ENCODE data around the gene NUMBL. TPM values are rescaled to one million over a fixed set of nuclear protein-coding genes. Genes with fewer than 3 reads are reported as not detected.

The NUMBL gene
- total RNA-seq, 1 donor from 2014 or later: 9.0 TPM

DNA sequence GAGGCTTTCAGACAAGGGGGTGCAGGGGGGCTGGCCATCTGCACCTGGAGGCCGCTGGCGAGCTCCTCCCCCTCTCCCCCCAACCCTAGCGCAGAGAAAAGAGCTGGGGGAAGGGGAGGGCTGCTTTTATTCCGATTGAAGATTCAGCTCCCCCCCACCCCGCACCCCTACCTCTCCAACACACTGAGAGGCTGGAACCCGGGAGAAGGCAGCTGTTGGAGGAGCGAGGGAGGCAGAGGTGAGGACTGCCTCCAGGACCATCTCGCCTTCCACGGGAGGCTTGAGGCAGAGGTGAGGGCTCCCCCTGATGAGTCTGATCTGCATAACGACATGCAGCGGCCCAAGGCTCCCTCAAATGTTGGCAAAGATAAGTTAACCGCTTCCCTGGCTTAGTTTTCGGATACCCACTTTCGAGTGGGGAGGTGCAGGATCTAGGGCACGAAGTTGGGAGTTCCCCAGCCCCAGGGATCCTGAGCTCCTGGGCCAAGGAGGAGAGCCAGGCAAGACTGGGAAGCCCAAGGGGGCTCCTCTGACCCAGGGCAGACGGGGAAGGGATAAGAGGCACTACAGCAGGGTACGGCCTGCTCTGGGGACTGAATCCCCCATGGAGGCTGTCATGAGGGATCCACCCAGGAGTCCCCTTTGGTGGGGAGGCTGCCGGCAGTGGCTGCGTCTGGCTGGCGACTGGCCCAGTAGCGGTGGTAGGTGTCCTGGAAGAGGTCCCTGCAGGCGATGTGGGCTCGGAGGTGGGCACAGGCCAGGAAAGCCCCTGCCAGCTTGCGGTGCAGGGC lies 1.2 kb upstream of the NUMBL start:
- intact Hi-C loops (cut with micrococcal nuclease): no loop called here

- intact Hi-C loops (cut with micrococcal nuclease): loop anchor here (1.0 kb wide), 4 partner anchors 24 to 87 kb away; partner anchors contain the start of genes RAB4B and SNRPA
Observed at GRCh38 chr19:40690693-40691420, 406 bp upstream of the NUMBL start.

- intact Hi-C loops (cut with micrococcal nuclease): loop anchor here (1.0 kb wide), 4 partner anchors 26 to 89 kb away; partner anchors contain the start of genes RAB4B and SNRPA
Observed at GRCh38 chr19:40689339-40690049, 957 bp downstream of the NUMBL start.

GRCh38 chr19:40688987-40689338 lies 1.5 kb downstream of the NUMBL start:
- intact Hi-C loops (cut with micrococcal nuclease): no loop called here

DNA sequence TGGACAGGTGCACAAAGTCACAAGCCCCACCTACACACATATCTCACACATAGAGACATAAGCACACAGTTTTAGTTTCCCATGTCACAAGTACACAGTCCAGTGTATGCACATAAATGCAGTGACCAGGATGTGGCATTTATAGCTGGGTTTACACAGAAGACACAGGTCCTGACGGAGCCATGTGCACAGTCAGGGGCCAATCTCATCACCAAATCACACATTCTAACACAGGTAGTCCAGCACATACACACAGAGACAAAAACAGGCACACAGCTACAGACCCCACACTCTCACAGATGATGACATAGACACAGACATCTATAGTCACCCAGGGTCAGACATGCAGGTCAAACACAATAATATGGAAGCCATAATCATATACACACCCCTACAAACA lies 2.1 kb downstream of the NUMBL start:
- intact Hi-C loops (cut with micrococcal nuclease): no loop called here

DNA sequence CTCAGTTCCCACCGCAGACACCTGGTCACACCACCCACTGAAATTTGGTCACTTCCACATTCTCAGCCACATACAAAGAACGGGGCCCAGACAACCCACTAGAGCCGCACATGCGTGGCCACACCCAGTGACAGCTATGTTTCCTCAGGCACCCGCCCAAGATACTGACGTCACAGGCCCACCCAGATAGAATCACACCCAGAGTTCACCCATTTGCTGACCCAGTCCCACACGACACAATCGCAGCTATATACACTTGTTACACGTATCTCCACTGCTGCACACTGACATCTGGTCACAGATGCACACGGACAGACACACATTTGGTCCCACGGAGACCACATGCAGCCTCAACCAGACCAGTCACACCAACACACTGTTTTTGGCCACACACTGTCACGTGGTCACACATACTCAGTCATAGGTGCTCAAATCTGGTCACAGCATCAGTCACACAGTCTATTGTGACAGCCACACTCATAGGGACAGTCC lies 2.9 kb downstream of the NUMBL start:
- intact Hi-C loops (cut with micrococcal nuclease): no loop called here

DNA sequence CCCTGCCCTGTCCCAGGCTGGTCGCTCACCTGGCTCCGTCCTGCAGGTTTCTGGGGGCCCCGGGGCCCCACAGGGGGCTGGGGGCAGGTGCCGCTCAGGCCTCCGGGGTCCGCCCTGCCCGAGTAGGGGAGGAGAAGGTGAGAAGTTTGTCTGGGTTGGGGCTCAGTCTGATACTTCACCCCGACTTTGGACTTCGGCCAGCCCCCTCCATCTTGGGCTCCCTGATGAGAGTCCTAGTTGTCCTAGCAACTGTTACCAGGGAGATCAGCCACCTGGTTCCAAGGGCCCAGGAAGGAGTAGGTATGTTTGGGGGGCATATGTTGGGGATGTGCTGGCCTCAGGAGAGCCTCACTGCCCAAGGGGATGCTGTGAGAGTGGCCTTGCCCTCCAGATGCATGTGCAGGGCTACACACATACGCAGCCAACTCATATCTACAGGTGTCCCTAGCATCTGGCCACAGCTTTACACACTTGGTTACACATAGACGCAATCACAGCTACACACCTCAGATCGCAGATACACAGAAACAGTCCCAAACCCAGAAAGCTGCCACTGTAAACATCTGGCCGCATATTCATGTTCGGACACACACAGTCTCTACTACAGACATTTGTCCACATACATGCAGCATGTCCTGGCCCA lies 3.4 kb downstream of the NUMBL start:
- intact Hi-C loops (cut with micrococcal nuclease): no loop called here

DNA sequence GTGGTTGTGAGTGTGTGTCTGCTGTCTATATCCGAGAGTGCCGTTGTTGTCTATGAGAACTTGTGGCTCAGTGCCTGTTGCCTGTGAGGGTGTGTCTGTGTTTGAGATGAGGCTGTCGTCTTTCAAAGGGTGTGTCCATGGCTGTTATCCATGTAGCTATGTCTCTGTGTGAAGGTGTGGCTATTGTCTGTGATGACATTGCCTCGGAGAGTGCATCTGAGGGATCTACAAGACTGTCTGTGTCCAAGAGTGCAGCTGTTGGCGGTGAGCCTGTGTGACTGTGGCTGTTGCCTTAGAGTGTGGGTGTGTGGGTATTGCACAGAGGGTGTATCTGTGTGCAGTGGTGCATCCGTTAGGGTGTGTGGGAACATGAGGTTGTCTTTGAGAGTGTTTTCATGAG lies 4.9 kb downstream of the NUMBL start:
- intact Hi-C loops (cut with micrococcal nuclease): no loop called here

- intact Hi-C loops (cut with micrococcal nuclease): no loop called here
Observed at GRCh38 chr19:40685016-40685526, 5.4 kb downstream of the NUMBL start.

GRCh38 chr19:40684280-40684679 lies 6.2 kb downstream of the NUMBL start:
- intact Hi-C loops (cut with micrococcal nuclease): no loop called here

- intact Hi-C loops (cut with micrococcal nuclease): no loop called here
Observed at GRCh38 chr19:40683437-40683836, 7.0 kb downstream of the NUMBL start.

DNA sequence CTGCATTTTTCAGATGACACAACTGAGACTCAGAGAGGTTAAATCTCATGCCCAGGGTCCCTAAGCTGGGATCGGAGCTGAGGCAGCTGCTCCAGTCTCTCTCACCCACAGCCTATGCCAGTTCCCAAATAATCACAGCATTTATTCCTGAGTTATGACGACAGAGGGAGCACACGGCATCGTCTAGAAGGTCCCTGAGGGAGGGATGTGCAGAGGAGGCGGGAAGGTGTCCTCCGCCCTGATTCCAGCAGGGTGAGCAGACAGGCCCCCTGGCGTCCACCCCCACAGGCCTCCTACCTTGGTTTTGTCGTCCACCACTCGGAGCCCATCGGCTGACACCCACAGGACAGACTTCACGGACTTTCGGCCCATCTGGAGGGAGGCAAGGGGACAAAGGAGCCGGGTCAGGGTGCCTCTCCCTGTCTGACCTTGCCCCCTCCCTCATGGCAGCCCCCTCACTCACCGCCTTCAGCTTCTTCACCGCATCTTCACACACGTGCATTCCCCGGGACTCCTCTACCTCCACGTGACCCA lies 8.0 kb downstream of the NUMBL start:
- intact Hi-C loops (cut with micrococcal nuclease): no loop called here

GRCh38 chr19:40681039-40681438 lies 9.4 kb downstream of the NUMBL start:
- intact Hi-C loops (cut with micrococcal nuclease): no loop called here

DNA sequence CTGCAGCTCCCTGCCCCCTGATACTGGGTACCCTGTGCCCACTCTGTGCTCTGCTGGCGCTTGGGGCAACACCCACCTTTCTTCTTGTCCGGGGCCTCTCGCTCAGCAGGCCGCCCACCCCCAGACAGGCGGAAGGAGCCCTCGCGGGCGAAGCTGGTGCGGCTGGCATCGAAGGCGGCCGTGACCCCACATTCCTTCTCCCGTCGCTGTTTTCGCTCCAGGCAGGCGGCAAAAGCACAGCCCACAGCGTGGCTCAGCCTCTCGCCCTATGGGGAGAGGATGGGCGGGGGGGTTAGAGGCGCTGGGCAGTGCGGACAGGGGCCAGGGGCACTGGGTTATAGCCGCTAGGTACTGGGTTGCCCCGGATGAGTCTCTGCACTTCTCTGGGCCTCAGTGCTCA lies 13.3 kb downstream of the NUMBL start:
- intact Hi-C loops (cut with micrococcal nuclease): no loop called here

- intact Hi-C loops (cut with micrococcal nuclease): no loop called here
Observed at GRCh38 chr19:40674291-40674690, 16.2 kb downstream of the NUMBL start.

DNA sequence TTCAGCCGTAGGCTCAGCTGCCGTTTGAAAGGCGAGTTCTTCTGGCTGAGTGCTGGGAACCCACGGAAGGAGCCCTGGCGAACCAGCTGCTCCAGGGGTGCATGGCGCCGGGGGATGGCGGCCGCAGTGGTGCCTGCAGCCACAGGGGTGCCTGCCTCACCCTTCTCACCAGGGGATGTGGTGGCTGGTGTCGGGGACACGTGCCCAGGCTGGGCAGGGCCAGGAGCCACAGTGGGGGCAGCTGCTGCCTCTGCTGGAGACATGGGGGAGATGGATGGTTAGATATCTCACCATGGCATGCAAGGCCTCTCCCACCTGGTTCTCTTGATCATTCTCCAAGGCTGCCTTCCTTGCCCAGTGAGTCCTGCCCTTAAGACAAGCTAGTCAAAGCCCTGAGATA lies 17.1 kb downstream of the NUMBL start:
- intact Hi-C loops (cut with micrococcal nuclease): no loop called here

DNA sequence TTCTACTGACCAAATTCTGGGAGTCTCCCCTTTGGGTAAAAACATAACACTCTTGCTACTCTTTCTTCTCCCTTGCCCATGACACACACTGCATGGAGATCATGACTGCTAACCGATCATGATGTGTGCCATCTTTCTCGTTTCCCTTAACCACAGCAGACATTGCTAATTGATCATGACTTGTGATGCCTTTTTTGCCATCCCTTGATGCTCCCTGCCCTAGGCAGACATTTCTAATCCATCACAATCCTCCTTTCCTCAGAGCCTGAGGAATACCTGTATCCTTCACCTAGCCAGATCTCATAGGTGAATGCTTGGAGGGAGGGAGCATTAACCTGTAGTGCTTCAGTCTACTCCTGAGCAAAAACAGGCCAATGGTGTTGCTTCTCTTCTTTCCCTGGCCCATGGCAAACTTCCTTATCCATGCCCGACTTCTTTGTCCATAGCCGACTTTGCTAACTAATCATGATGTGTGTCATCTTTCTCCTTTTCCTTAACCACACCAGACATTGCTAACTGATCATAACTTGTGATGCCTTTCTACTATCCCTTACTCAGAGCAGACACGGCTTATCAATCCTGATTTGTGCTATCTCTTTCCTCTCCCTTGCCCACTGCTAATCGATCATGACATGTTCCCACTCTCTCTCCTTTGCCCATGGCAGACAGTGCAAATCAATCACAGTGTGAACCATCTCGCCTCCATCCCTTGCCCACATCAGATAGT lies 17.7 kb downstream of the NUMBL start:
- intact Hi-C loops (cut with micrococcal nuclease): no loop called here

GRCh38 chr19:40672038-40672437 lies 18.4 kb downstream of the NUMBL start:
- intact Hi-C loops (cut with micrococcal nuclease): no loop called here

- intact Hi-C loops (cut with micrococcal nuclease): no loop called here
Observed at GRCh38 chr19:40671404-40671803, 19.0 kb downstream of the NUMBL start.

DNA sequence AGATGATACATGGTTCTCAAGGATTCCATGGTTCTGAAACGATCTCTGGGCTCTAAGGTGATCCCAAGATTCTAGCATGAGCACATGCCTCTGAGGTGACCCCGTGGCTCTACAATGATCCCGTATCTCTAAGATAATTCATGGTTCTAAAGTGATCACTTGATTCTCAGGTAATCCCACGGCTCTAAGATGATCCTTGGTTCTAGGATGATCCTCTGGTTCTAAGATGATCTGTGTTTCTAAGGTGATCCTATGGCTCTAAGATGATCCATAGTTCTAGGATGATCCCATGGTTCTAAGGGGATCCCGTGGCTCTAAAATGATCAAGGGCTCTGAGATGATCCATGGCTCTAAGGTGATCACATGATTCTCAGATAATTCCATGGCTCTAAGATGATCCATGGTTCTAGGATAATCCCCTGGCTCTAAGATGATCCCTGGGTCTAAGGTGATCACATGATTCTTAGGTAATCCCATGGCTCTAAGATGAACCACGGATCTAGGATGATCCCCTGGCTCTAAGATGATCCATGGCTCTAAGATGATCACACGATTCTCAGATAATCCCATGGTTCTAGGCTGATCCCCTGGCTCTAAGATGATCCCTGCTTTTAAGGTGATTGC lies 21.3 kb downstream of the NUMBL start:
- intact Hi-C loops (cut with micrococcal nuclease): no loop called here
